Measurements from ENCODE around the gene ZNF628. TPM values are rescaled to one million over a fixed set of nuclear protein-coding genes. Genes with fewer than 3 reads are reported as not detected.
A peak's percentile ranks its signal among the peaks of the same experiment; 100 is the strongest.

The ZNF628 gene
- polyA plus RNA-seq, 3 donors = 0.50 to 3.1 TPM; not detected in 1

GRCh38 chr19:55487924-55488687 is 11.7 kb downstream of the ZNF628 start, which contains the start of gene SSC5D:
Gene SSC5D (plus strand): TSS chr19:55488436. CDS start chr19:55488590, 154 bp downstream.
- H4K20me1 ChIP-seq (ENCODE audit: insufficient read depth, low read length) = peaks cover 16% of the 10 kb centered on the region
- H3K4me1 ChIP-seq (ENCODE audit: control insufficient read depth in 1 of 2, insufficient read depth in 2 of 2, low read length in 2 of 2) = peaks cover 12 to 17% of the 10 kb centered on the region in 2 donors
- no peaks in the 10 kb centered on the region for H3K9me3 ChIP-seq (replicated peaks in 1 of 2; ENCODE audit: control insufficient read depth in 1 of 2, insufficient read depth in 1 of 2, low read length in 2 of 2)
- H3K9ac ChIP-seq (ENCODE audit: insufficient read depth, low read length, poor library complexity, severe bottlenecking) = no peak within 1 kb of the TSS
- H3K4me1 Mint-ChIP-seq = peaks cover 14% of the 10 kb centered on the region
- no peak within 1 kb of the TSS for H3K4me2 ChIP-seq (replicated peaks; ENCODE audit: extremely low read depth, low read length, poor library complexity, severe bottlenecking)
- H3K27ac ChIP-seq (ENCODE audit: low read depth in 1 of 2, low read length in 2 of 2) = no peak within 1 kb of the TSS
- no peak for DNase-seq
- H2AFZ ChIP-seq (ENCODE audit: insufficient read depth, low read depth, low read length, poor library complexity, severe bottlenecking) = no peak within 1 kb of the TSS
- H3K27ac Mint-ChIP-seq = peak within 1 kb of the TSS in 4 of 7 donors; percentile 21 to 55 (median 46)
- peaks cover 6 to 9% of the 10 kb centered on the region in 2 donors for H3K36me3 ChIP-seq (replicated peaks in 1 of 2; ENCODE audit: control insufficient read depth in 1 of 2, insufficient read depth in 2 of 2, low read length in 2 of 2)
- H3K4me3 Mint-ChIP-seq = peak within 1 kb of the TSS in 1 of 2 donors; percentile 20
- no peak for TF ChIP-seq CTCF (IDR thresholded peaks at IDR 0.05)
- H3K9me3 Mint-ChIP-seq = no peaks in the 10 kb centered on the region
- H3K27me3 Mint-ChIP-seq (ENCODE audit: low read depth in 3 of 3) = peaks cover 17 to 48% (median 19%) of the 10 kb centered on the region in 3 donors
- peaks cover 5% of the 10 kb centered on the region in 2 donors for H3K36me3 Mint-ChIP-seq
- intact Hi-C loops (cut with micrococcal nuclease) = no loop called here
- WGBS (ENCODE audit: insufficient coverage) = 34% methylated on average over 10 of the region's 21 CpGs
- H3K4me3 ChIP-seq (replicated peaks in 1 of 3; ENCODE audit: low read depth in 2 of 3, low read length in 3 of 3) = no peak within 1 kb of the TSS
- H3K79me2 ChIP-seq (ENCODE audit: insufficient read depth, low read length) = no peaks in the 10 kb centered on the region
- peaks cover 0 to 5% of the 10 kb centered on the region in 2 donors for H3K27me3 ChIP-seq (ENCODE audit: control insufficient read depth in 2 of 2, insufficient read depth in 2 of 2, low read length in 2 of 2)

- H3K79me2 ChIP-seq (ENCODE audit: insufficient read depth, low read length) = no peaks in the 10 kb centered on the region
- H3K4me3 Mint-ChIP-seq = no peak overlapping the region
- no peaks in the 10 kb centered on the region for H3K36me3 ChIP-seq (replicated peaks in 1 of 2; ENCODE audit: control insufficient read depth in 1 of 2, insufficient read depth in 2 of 2, low read length in 2 of 2)
- no peaks in the 10 kb centered on the region for H3K9me3 Mint-ChIP-seq
- no peak overlapping the region for H3K9ac ChIP-seq (ENCODE audit: insufficient read depth, low read length, poor library complexity, severe bottlenecking)
- peaks cover 0 to 5% of the 10 kb centered on the region in 2 donors for H3K27me3 ChIP-seq (ENCODE audit: control insufficient read depth in 2 of 2, insufficient read depth in 2 of 2, low read length in 2 of 2)
- H3K36me3 Mint-ChIP-seq = no peaks in the 10 kb centered on the region
- no peak for DNase-seq
- H3K4me1 ChIP-seq (ENCODE audit: control insufficient read depth in 1 of 2, insufficient read depth in 2 of 2, low read length in 2 of 2) = peaks cover 10 to 12% of the 10 kb centered on the region in 2 donors
- no peak for TF ChIP-seq CTCF (IDR thresholded peaks at IDR 0.05)
- peaks cover 5% of the 10 kb centered on the region for H4K20me1 ChIP-seq (ENCODE audit: insufficient read depth, low read length)
- no peak overlapping the region for H3K27ac Mint-ChIP-seq
- H3K4me3 ChIP-seq (replicated peaks in 1 of 3; ENCODE audit: low read depth in 2 of 3, low read length in 3 of 3) = no peak overlapping the region
- H3K9me3 ChIP-seq (replicated peaks in 1 of 2; ENCODE audit: control insufficient read depth in 1 of 2, insufficient read depth in 1 of 2, low read length in 2 of 2) = no peaks in the 10 kb centered on the region
- H3K27ac ChIP-seq (ENCODE audit: low read depth in 1 of 2, low read length in 2 of 2) = no peak overlapping the region
- H3K27me3 Mint-ChIP-seq (ENCODE audit: low read depth in 3 of 3) = peaks cover 19 to 55% (median 21%) of the 10 kb centered on the region in 3 donors
- WGBS (ENCODE audit: insufficient coverage) = 68% methylated on average over 31 of the region's 36 CpGs
- intact Hi-C loops (cut with micrococcal nuclease) = no loop called here
- no peak overlapping the region for H3K4me2 ChIP-seq (replicated peaks; ENCODE audit: extremely low read depth, low read length, poor library complexity, severe bottlenecking)
- H3K4me1 Mint-ChIP-seq = peaks cover 14% of the 10 kb centered on the region
- H2AFZ ChIP-seq (ENCODE audit: insufficient read depth, low read depth, low read length, poor library complexity, severe bottlenecking) = no peak overlapping the region
Observed at GRCh38 chr19:55488986-55489710, 12.7 kb downstream of the ZNF628 start.
